Stimulated activated CD4-positive, alpha-beta T cell treated with anti-CD3 and anti-CD28 coated beads, Interleukin-1b, Interleukin-23, amount 100 ng/mL, for 4 hours (primary cell): ENCODE measurements around the gene TMPRSS13.
A peak's percentile ranks its signal among the peaks of the same experiment; 100 is the strongest.

Experiments used
- DNase-seq, 2 donors: peaks; one replicate each; pipeline ENCODE4 v3.0.0-alpha.2; 2020; ENCODE audit warnings: low read depth in 2 of 2

Gene TMPRSS13

DNA sequence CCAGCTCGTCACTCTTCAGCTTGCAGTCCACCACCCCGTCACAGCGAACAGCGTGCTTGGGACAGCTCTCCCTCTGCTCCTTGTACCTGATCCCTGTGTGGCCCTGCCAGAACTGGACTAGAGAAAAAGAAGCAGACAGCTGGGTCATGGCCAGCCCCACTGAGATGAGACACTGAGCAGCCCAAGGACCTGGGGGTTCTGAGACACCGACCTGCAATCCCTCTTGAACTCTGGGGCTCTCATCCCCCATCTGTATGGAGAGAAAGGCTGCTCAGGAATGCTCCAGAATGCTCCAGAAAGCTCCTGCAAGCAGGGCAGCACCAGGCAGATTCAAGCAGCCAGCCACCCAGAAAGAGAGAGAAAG, 14.8 kb downstream of the TMPRSS13 start:
- DNase-seq, result no peak

DNA sequence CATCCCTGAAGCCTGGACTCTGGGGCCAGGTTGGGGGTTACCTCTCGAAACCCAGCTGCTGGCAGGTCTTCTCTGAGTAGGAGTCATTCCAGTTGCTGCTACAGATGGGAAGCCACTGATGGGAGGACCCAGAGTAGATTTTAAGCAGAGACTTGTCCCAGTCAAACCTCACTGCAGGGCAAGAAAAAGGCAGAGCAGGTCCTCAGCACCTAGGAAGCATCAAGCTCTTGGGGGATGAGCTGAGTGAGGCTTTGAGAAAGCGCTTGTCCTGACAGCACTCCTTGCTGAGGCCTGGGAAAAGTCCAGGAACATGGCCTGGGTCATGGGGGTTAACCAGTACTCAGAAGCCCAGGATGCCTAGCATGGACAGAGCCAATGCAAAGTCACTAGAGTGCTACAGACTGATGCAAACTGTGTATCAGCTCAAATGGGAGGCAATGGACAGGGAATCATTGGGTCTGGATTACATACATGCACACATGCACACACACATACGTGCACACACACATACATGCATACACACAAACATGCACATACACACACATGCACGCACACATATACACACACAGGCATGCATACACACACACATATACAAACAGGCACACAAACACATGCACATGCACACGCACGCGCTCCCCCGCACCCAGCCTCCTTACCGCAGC, 15.3 kb downstream of the TMPRSS13 start:
- DNase-seq, result no peak

DNA sequence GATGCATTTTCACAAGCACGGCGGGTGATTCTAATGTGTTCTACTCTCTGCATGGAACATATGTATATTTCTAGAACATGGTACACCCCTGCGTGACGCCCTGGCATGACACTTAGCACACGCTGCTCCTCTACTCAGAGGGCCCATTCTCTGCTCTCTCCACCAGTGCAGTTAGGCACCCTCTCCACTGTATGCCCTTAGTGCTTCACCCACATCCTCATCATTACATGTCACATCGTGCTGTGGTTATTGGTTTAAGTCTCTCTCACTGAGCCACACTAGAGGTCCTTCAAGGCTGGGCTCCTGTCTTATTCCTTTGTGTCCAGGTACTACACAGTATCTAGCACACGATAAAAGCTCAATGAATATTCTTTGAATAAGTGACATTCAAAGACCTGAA, 16.7 kb downstream of the TMPRSS13 start:
- DNase-seq, result no peak

DNA sequence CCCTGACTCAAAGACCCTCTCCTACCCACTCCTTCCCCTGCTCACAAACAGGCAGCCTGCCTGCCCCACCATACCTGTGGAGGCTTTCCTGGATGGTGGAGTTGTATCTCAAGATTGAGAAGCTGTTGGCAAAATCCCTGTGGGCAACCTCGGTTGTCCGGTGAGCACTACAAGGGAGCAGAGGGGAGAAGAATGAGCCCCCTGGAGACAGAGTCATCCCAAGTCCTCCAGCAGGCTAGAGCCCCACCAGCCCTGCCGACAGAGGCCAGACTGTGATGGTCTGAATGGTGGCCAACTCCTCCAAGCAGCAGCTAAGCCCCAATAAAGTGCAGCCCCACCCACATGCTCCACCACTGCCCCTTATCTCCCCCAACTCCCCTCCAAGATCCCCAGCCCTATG, 17.5 kb downstream of the TMPRSS13 start:
- DNase-seq, result no peak

DNA sequence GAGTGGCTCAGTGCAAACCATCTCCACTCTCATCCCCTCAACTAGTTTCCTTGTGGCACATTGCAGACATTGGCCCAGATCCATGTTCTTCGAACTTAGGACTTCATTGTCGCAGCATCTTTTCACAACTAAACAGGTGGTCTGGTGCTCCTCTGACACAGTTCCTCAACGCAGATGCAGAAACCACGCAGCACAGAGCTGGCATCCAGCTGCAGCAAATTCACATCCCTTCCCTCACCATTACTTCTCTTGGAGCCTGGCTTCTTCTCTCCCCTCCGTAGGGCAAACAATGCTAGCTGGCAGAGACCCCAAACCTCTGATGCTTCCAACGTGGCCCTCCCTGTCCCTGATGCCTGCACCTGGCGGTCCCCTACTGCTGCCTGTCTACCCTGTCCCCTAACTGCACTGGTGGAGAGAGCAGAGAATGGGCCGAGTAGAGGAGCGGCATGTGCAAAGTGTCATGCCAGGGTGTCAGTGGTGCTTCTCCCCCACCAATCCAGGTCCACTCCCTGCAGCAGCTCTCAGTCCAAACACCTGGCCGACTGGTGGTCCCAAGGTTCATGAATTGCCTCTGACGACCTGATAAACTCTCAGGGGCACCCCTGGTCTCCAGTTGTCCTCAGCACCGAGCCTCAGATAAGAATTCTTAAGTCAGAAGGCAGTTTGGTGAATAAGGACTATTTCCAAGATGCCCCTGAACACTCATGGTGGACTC, 18.1 kb downstream of the TMPRSS13 start:
- no peak for DNase-seq

DNA sequence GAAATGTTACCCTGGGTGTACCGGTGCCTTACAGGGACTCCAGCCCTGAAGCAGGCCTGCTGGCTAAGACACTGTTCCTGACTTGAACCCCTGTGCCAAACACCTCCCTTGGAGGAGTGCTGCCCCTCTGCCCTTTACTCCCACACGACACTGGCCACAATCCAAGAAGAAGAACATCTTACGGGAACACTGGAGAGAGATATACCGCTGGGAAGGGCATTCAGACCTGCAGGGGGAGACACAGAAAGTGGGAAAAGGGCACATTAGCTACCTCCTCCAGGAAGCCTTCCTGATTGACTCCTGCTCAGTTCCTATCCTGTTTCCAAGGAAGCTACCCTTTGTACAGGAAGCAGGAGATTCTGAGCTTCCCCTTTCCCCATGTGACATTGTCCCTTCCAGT, 18.7 kb downstream of the TMPRSS13 start:
- no peak for DNase-seq

DNA sequence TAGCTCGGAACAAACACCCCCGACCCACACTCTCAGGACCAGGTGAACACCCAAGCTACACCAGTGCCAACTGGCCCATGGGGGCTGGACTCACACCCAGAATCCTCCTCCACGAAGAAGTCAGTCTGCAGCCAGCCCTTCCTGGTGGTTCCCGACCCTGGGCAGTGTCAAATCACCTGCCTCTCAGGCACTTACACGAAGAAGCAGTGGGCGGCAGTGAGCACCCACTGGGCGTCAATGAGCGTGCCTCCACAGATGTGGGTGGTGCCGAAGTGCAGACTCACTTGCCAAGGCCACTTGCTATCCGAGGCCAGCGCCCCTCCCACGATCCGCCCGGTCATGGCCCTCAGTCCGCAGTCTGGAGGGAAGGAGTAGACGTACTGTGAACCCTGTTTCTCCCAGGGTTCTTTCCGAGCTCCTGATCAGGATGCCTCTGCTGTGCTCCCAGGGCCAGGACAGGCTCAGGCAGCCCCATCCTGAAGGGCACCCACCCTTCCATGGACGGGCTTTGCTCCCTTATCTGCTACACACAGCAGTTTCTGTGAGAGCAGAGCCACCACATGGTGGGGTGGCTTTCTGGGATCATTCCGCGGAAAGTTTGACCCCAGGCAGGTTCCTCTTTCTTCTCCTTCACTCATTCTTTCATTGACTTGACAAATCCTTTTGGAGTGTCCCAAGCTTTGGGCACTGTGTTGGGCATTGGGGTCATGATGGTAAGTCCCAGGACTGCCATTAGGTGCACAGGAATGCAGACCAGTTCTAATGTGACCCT, 19.4 kb downstream of the TMPRSS13 start:
- DNase-seq, result no peak

DNA sequence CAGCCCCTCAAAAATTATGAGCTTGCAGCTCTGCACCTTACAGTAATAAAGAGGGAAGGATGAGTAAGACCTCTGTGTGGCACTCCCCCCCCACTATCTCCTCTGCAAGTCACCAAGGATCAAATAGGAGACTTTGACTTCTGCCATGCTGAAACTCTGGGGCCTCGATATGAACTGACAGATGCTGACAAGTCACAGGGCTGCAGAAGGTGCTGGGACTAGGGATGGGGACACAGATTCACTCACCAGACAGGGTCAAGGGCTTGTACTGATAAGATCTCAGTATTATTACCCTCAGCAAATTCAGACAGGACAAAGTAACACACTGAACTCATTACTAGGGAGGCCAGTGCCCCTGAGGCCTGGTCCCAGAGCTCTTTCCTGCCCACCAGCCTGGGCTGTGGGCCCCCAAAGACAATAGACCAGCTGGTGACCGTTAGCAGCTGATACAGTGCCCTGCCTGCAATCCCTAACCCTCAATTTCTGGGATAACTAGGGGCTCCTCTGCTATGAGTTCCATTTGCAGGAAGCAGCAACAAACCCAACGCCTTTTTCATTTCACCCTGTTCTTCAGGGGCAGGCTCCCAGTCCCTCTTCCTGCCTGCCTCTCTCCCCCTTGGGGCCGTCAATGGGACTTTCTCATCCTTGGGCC, 20.1 kb downstream of the TMPRSS13 start:
- DNase-seq, result no peak

DNA sequence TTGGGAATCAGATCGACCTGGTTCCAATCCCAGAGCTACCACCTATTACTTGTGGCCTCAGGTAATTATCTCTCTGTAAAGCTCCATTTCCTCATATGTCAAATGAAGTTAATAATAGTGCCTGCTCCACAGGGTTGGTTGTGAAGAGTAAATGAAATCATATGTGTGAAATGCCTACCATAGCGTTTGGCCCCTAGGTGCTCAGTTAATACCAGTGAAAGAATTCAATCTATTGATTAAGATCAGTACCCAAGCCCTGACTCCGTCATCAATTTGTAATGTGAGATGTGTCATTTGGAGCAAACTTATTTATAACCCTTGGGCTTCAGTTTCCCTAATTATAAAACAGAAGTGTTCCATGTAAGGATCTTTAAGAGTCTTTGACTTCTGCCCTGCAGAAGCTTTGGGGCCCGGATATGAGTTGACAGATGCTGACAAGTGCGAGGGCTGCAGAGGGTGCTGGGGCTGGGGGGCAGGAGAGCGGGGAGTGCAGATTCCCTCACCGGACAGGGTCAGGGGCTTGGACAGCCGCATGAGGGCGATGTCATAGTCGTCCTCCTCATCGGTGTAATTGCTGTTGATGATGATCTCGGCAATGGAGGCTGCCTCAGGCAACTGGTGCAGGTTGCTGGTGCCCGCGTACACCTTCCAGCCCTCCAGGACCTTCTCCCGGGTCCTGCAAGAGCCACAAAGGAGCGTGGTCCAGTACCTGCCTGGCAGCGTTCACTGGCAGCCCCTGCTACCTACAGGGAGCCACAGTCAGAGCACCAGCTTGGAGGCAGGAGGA, 20.9 kb downstream of the TMPRSS13 start:
- DNase-seq, result no peak

DNA sequence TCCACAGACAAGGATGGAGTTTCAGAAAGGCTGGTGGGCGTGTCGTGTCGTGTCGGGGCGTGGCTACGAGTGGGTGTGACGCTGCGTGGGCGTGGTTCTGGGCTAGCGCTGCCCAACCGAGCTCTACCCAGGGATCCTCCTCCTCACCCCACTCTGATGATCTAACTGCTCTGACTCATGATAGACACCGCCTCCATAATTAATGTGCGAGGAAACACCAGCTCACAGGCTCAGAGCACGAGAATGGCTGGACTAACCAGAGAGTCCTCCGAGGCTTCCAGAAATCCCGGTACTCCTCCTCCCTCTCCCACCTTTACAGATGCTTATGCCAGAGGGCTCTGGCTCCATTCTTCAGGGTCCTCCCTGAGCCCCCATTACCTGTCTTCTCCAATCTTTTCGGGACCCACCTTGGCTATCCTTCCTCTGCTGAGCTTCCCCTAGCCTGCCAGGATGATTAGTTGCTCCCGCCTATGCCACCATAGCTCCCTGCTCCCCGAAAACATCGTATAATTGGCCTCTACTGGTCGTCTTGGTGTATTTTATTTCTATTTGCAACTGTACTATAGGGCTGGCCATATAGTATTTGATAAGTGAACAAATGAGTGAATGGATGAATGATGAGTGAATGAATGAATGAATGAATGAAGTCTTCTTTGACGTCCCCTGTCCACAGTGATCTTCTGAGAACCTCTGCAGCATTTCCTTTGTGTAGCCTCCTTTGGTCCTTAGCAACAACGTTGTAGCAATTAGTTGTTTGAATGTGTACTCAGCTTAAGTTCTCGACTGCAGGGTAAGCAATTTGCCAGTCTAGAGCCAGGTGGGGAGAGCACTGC, 21.7 kb downstream of the TMPRSS13 start:
- peak; percentile 47 to 72 for DNase-seq

DNA sequence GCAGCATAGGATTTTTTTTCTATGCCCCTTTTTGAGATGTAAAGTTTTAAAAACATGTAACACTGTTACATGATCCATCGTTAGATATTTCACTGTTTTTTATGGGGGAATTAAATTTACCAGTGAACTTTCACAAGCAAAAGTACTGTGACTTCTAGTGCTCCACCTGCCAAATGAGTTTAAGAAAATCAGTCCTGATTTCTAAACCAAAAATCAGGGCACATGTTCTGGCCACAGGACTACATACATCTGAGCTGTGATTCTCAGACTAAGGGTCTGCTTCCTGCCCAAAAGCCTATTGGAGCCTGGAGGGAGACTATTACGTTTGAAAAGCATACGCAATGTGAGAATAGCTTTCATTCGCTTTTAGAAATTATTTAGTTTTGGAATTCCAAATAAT, 22.5 kb downstream of the TMPRSS13 start:
- no peak for DNase-seq

DNA sequence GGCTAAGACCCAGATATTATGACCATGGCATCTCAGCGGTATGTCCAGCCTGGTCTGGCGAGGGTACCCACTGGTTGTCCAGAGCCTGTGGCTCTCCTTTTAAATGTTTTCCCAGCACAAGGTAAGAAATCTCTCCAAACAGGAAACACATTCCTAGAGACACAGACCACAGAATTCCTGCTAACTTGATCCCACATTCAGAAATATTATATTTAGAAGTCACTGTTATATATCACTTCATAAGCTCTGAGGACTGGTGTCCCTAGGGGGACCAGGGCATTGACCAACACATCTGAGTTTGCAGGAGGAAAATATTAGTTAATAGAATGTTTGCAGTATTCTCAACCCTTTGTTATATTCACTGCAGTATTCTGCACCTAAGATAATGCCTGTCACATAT, 23.1 kb downstream of the TMPRSS13 start:
- no peak for DNase-seq

DNA sequence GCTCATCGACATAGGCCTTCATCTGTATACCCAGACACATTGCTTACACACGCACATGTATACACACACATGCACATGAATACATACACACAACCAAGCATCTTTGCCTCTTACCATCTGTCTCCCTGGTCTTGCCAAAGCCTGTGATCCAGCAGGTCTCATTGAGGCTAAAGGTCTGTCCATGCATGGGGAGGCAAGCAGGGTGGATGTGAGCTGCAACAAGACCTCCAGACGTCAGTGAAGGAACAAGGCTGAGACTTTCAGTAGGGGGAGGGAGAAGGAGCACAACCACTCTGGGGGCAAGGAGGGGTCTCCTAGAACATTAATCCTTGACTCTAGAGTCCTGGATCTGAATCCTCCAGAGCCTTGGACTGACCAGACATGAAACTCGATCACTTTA, 23.7 kb downstream of the TMPRSS13 start:
- DNase-seq, result no peak

DNA sequence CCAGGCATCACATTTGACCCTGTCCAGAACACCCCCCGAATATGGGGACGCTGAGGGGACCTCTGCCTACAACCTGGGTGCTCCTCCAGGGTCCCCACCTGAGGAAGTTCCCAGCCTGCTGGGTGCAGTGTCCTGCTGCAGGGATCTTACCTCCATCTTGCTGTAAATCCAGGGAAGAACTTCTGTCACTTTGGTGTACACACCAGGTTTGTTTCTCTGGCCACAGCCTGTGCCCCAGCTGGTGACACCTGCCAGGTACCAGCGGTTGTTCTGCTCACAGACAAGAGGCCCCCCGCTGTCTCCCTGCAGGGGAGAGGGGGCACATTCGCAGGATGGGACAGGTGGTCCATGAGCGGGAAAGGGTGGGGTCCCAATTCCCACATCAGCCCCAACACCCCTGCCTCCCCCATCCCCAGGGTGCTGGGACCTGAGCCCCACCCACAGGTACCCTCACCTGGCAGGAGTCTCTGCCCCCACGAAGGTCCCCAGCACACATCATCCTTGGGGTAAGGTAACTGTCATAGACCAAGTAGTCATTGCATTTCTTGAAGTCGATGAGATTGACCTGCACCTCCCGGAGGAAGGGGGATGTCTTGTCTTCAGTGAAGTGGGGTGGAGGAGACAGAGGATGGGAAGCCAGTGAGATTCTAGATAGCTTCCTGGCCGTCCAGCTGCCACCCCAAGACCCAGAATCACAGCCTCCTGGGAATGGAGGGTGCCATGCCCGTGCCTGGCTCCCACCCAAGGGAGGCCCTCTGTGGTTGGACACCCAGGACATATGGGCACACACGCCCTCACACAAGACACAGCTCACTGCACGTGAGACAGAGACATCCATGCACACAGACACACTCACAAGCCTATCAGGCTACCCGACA, 25.5 kb downstream of the TMPRSS13 start:
- DNase-seq, result no peak

DNA sequence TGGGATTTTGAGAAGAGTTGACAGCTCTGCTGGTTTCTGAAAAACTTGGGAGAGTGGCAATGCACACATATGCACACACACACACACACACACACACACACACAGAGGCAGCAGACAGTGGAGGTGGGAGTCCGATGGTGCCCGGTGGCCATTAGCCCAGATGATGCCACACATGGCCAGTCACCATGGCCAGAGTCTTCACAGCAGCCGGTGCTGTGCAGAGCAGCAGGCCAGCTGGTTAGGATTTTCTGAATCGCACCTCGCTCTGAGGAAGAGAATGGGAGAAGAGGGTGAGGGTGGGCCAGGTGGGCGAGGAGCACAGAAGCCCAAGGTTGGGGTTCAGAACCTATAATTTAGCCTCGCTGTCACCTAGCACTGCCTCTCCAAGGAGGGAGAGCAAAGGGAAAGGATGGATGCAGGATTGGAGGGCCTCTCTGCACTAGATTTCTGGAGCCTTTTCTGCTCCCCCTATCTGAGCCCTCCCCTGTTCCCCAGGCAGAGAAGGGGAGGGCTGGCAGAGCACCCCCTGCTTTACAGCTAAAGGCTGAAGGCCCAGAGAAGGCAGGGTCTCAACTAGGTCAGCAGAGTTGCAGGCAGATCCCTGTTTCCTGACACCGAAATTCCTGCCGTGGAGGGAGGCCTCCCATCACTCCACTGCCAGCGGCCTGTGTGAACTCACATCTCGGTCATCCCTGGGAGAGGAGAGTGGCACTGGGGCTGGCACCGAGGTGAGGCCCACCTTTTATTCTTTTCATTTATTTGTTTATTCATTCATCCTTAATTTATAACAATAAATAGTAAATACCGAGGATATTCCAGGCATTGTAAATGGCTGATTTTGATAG, 27.0 kb downstream of the TMPRSS13 start:
- no peak for DNase-seq

DNA sequence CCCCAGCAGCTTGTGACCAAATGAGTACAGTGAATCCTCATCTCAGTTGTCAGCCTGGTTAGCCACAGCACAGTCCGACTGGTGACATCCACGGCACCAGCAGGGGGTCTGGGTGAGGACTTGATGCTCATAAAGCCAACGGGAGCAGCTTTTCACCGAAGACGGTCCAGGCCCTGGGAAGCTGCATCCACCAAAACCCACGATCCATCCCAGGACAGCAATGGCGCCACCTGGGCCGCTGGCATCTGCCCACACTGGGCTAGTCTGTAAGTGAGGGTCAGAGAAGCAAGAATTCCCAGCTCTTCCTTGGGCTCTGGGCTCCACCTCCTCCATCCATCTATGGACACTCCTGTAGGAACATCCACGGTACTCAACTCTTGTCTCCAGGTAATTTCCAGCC, 27.6 kb downstream of the TMPRSS13 start:
- no peak for DNase-seq

DNA sequence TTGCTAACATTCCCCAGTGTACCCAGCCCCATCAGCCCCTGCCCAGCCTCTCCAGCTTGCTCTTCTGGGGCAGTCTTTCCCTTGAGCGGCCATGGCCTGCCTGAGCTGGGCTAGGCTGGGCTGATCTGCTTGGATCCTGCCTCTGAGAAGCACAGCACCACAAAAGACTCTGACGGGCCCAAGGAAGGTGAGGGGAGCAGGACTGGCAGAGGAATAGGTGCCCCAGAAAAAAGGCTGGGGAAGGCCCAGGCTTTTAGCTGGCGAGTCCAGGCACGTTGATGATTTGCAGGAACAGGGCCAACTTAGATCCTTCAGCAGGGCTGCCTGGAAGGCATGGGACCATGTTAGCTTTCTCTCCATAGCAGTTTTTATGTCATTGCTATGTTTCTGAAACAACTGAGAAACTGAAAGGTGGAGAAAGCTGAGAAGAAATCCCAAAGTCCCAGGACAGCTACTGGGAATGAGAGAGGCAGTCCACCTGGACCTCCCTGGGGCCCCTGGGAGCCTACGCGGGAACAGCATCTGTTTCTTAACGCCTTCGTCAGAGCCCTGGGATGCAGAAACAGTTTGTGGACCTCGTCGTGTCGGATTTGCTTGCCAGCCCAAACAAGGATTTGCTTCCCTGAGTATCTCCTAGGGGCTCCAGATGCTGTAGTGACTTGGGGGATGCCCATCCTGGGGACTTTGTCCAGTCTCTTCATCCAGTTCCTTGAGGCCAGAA, 28.3 kb downstream of the TMPRSS13 start:
- DNase-seq, result no peak

DNA sequence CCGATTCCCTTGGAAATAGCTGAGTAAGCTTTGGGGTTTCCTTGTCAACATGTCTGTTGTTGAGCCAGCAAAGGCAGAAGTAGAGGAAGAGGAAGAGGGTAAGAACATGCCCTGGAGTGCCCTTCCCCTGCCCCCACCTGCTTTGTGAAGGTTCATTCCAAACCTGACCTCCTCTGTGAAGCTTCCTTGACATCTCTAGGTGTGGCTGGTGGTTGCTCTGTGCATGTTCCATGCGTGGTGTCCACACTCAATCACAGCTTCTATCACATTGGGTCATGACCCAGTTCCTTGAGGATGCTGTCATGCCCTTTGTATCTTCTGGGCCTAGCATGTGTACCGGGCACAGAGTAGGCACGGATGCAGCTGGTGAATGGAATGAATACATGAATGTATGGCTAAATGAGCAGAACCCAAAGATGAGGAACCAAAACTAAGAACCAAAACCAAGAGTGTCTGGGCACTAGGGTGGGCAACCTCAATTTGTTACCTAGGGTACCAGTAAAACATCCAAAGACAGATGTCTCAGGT, 29.0 kb downstream of the TMPRSS13 start:
- DNase-seq, result no peak
